ENCODE results near the gene REM2.

REM2 gene

GRCh38 chr14:22875748-22876319, 7.2 kb upstream of the REM2 start:
- DNase-seq = no peak

- no peak for DNase-seq
These were observed 6.0 kb upstream of the REM2 start for GRCh38 chr14:22877000-22877501.

GRCh38 chr14:22878271-22879246, 4.5 kb upstream of the REM2 start:
- DNase-seq = no peak

- DNase-seq = no peak
These were observed 958 bp upstream of the REM2 start for GRCh38 chr14:22882064-22882463.

- DNase-seq = no peak
These were observed 371 bp upstream of the REM2 start for GRCh38 chr14:22882529-22883172.

- no peak for DNase-seq
These were observed 1.2 kb downstream of the REM2 start for GRCh38 chr14:22884076-22884737.

GRCh38 chr14:22884738-22885523, 1.9 kb downstream of the REM2 start:
- DNase-seq = no peak

GRCh38 chr14:22885975-22886374, 3.0 kb downstream of the REM2 start:
- no peak for DNase-seq

- peak; percentile 67 for DNase-seq
These were observed 3.7 kb downstream of the REM2 start for GRCh38 chr14:22886500-22887259.

GRCh38 chr14:22887260-22887989, 4.4 kb downstream of the REM2 start:
- peak; percentile 56 for DNase-seq

GRCh38 chr14:22887990-22888378, 5.0 kb downstream of the REM2 start:
- no peak for DNase-seq

- DNase-seq = no peak
These were observed 5.6 kb downstream of the REM2 start for GRCh38 chr14:22888662-22889061.

GRCh38 chr14:22890416-22890815, 7.4 kb downstream of the REM2 start:
- no peak for DNase-seq

- no peak for DNase-seq
These were observed 9.5 kb downstream of the REM2 start for GRCh38 chr14:22892488-22892887.

- DNase-seq = no peak
These were observed 10.7 kb downstream of the REM2 start for GRCh38 chr14:22893706-22894105.

GRCh38 chr14:22895402-22895801, 12.4 kb downstream of the REM2 start:
- no peak for DNase-seq

GRCh38 chr14:22896356-22896755, 13.3 kb downstream of the REM2 start:
- no peak for DNase-seq

GRCh38 chr14:22896760-22897159, 13.7 kb downstream of the REM2 start:
- no peak for DNase-seq

- no peak for DNase-seq
These were observed 14.3 kb downstream of the REM2 start for GRCh38 chr14:22897357-22897756.

GRCh38 chr14:22898302-22899090, 15.5 kb downstream of the REM2 start:
- no peak for DNase-seq
